Stimulated activated CD4-positive, alpha-beta T cell treated with anti-CD3 and anti-CD28 coated beads, Interleukin-1b, Interleukin-23, amount 100 ng/mL, for 24 hours (primary cell): Measurements from ENCODE around the gene CFAP97D2.
"Not testable (repeated sequence)": the region's sequence is repeated elsewhere in the genome, so short reads cannot be mapped to it uniquely, and the experiment has no call there.

Source experiments
- DNase-seq, 4 experiments: peaks; one replicate each; pipeline ENCODE4 v3.0.0-alpha.2; 2020; ENCODE audit warnings: low read depth in 4 of 4, low spot score in 1 of 4

CFAP97D2 gene

DNA sequence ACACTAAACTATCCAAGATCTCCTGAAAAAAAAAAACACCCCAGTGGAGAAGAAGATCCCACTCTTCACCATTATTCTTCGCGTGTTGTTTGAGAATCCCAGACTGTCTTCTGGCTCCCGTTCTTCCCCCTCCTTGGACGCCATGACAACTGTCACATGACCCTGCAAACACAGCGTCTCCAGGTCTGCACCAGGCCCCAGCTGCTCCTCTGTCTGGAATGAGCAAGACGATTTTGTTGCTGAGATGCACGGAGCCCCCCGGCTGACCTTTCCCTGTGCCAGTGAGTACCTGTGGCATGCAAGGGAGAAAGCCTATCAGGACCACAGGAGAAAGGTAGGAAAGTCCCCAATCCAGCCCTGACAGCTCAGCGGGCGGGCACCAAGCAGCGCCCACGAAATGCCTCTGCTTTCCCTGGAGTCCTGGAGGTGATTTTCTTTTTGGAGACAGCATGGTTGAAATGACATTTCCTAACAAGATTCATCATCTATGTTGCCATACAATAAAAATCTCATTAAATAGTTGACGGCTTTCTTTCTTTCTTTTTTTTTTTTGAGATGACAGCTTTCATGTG lies at the start of gene CFAP97D2:
CFAP97D2 (plus strand) TSS at position 171 of the 572 bp plus-strand sequence; CDS start at position 245, 74 bp downstream.
- no peak for DNase-seq

DNA sequence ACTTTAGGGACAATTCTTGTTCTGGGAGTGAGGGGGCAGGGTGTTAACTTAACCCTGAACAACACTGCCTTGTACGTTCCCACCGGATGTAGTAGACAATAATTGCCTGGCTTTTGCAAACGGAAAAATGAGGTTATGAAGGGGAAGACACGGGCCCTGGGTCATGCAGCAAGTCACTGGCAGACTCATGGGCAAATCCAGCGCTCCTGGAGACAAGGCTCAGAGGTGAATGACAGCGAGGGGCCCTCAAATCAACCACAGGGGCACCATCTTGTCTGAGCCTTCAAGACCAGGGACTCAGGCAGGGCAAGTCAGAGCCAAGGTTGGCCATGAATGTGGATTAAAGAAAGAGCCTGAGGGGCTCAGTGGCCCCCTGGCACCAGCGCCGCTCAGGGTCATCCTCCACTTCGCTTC lies 49.4 kb upstream of the CFAP97D2 start:
- peak in 1 of 4 experiments; percentile 37 for DNase-seq

- no peak for DNase-seq
Measured at GRCh38 chr13:114130131-114130836, 48.8 kb upstream of the CFAP97D2 start.

GRCh38 chr13:114130837-114131582 lies 48.0 kb upstream of the CFAP97D2 start:
- DNase-seq, result peak in 1 of 4 experiments; percentile 42

- DNase-seq, result no peak
Measured at GRCh38 chr13:114131583-114132418, 47.3 kb upstream of the CFAP97D2 start.

- peak in 1 of 4 experiments; percentile 60 for DNase-seq
Measured at GRCh38 chr13:114132419-114133121, 46.5 kb upstream of the CFAP97D2 start, which contains the start of gene RASA3. TSS of gene RASA3 (minus strand) at chr13:114132623. CDS start at chr13:114132489, 134 bp downstream.

DNA sequence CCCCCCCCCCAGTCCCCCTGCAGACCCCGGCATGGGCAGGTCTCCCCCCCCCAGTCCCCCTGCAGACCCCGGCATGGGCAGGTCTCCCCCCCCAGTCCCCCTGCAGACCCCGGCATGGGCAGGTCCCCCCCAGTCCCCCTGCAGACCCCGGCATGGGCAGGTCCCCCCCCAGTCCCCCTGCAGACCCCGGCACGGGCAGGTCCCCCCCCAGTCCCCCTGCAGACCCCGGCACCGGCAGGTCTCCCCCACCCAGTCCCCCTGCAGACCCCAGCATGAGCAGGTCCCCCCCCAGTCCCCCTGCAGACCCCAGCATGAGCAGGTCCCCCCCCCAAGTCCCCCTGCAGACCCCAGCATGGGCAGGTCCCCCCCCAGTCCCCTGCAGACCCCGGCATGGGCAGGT lies 45.9 kb upstream of the CFAP97D2 start:
- not testable (repeated sequence) for DNase-seq

- DNase-seq, result not testable (repeated sequence)
Measured at GRCh38 chr13:114133552-114133951, 45.5 kb upstream of the CFAP97D2 start.

- DNase-seq, result no peak
Measured at GRCh38 chr13:114134111-114134943, 44.7 kb upstream of the CFAP97D2 start.

- no peak for DNase-seq
Measured at GRCh38 chr13:114134944-114135610, 44.0 kb upstream of the CFAP97D2 start.

DNA sequence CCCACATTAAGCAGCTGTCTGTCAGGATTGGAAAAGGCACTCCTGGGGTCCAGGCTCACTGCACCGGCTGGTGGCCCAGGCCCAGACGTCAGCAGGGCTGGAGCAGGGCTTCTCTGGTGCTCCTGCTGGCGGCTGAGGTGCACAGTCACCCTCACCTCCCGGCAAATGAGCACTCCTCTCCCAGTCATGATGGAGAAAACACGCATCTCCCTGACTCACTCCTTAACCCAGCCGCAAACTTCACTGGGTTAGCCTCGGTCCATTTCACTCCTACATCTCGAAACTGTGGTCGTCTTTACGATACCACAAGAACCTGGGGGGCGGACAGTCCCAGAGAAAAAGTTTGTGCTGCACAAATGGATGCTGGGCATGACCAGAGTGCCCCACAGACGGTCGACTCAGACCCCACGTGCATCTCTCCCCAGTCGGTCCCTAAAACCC lies 43.3 kb upstream of the CFAP97D2 start:
- no peak for DNase-seq

GRCh38 chr13:114136576-114136975 lies 42.5 kb upstream of the CFAP97D2 start:
- DNase-seq, result no peak

- DNase-seq, result no peak
Measured at GRCh38 chr13:114140131-114140905, 38.7 kb upstream of the CFAP97D2 start.

DNA sequence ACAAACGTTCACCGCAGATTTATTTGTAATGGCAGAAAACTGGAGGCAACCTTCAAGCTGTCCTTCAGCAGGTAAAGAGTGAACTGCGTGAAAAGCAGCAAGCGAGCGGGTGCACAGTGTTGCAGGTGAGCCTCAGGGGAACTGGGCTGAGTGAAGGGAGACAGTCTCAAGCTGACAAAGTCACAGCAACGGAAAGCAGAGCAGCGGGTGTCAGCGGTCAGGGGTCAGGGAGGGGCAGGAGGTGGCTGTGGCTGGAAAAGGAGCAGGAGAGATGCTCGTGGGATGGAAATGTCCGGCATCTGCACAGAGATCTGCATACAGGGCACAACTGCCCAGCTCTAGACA lies 38.2 kb upstream of the CFAP97D2 start:
- no peak for DNase-seq

GRCh38 chr13:114141261-114141996 lies 37.6 kb upstream of the CFAP97D2 start:
- no peak for DNase-seq

DNA sequence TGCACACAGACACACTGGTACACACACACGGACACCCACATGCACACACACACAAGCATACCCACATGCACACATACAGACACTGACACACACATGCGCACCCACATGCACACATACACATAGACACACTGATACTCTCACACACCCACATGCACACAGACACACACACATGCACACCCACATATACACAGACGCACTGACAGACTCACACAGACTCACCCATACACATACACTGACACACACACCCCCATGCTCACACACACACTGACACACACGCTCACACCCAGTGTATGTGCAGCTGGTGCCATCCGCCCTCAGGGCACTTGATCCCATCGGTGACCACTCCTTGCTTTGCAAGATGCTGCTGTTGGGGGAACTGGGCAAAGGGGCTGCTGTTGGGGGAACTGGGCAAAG lies 36.9 kb upstream of the CFAP97D2 start:
- no peak for DNase-seq

GRCh38 chr13:114142640-114143490 lies 36.2 kb upstream of the CFAP97D2 start:
- no peak for DNase-seq
